Measurements from ENCODE around the gene SCG3. TPM values are rescaled to one million over a fixed set of nuclear protein-coding genes. Genes with fewer than 3 reads are reported as not detected.

SCG3 gene
- total RNA-seq, 2 experiments from 2014 or later, result not detected

GRCh38 chr15:51661072-51661471 is 20.2 kb upstream of the SCG3 start:
- Mint-ChIP-seq H3K9me3 (no peaks in the 10 kb centered on the region), H3K4me3 (no peak overlapping the region), H3K27me3 (no peaks in the 10 kb centered on the region), H3K4me1 (no peaks in the 10 kb centered on the region), H3K36me3 (ENCODE audit: low read depth) (no peaks in the 10 kb centered on the region), H3K27ac (no peak overlapping the region)
- POLR2A ChIA-PET, result no interaction called here
- no peak for DNase-seq
- CTCF ChIA-PET, result interaction anchor here (1.0 to 1.6 kb wide), 2 partner anchors 11 to 76 kb away, joined by 3 read pairs; no protein-coding TSS in a partner anchor

- no peak for DNase-seq
- Mint-ChIP-seq H3K27me3 (peaks cover 16% of the 10 kb centered on the region), H3K27ac (no peak overlapping the region), H3K4me3 (no peak overlapping the region), H3K9me3 (no peaks in the 10 kb centered on the region), H3K4me1 (no peaks in the 10 kb centered on the region), H3K36me3 (ENCODE audit: low read depth) (no peaks in the 10 kb centered on the region)
- ChIA-PET CTCF (no interaction called here), POLR2A (no interaction called here)
Observed at GRCh38 chr15:51667478-51667877, 13.8 kb upstream of the SCG3 start.

- POLR2A ChIA-PET, result no interaction called here
- no peaks in the 10 kb centered on the region for H3K9me3 Mint-ChIP-seq
- CTCF ChIA-PET, result no interaction called here
Observed at GRCh38 chr15:51668446-51668845, 12.9 kb upstream of the SCG3 start.

GRCh38 chr15:51669381-51669780 is 11.9 kb upstream of the SCG3 start:
- Mint-ChIP-seq H3K4me3 (no peak overlapping the region), H3K36me3 (ENCODE audit: low read depth) (no peaks in the 10 kb centered on the region), H3K9me3 (no peaks in the 10 kb centered on the region), H3K4me1 (no peaks in the 10 kb centered on the region), H3K27me3 (peaks cover 20% of the 10 kb centered on the region), H3K27ac (no peak overlapping the region)
- ChIA-PET CTCF (no interaction called here), POLR2A (no interaction called here)
- no peak for DNase-seq

More at GRCh38 chr15:51668446-51668845, 12.9 kb upstream of the SCG3 start:
- H3K27ac Mint-ChIP-seq, result no peak overlapping the region
- H3K4me3 Mint-ChIP-seq, result no peak overlapping the region
- no peaks in the 10 kb centered on the region for H3K36me3 Mint-ChIP-seq (ENCODE audit: low read depth)
- no peaks in the 10 kb centered on the region for H3K4me1 Mint-ChIP-seq
- no peak for DNase-seq
- peaks cover 18% of the 10 kb centered on the region for H3K27me3 Mint-ChIP-seq

GRCh38 chr15:51672155-51672687 is 9.1 kb upstream of the SCG3 start:
- Mint-ChIP-seq H3K27me3 (peaks cover 16% of the 10 kb centered on the region), H3K4me1 (no peaks in the 10 kb centered on the region), H3K36me3 (ENCODE audit: low read depth) (no peaks in the 10 kb centered on the region), H3K9me3 (no peaks in the 10 kb centered on the region), H3K4me3 (no peak overlapping the region), H3K27ac (no peak overlapping the region)
- DNase-seq, result no peak
- ChIA-PET CTCF (interaction anchor here (1.2 to 1.3 kb wide), 2 partner anchors 11 to 105 kb away, joined by 3 read pairs; no protein-coding TSS in a partner anchor), POLR2A (no interaction called here)

- ChIA-PET POLR2A (no interaction called here), CTCF (interaction anchor here (1.3 kb wide), 2 partner anchors 12 to 23 kb away, joined by 3 read pairs; no protein-coding TSS in a partner anchor)
- no peak for DNase-seq
- H3K9me3 Mint-ChIP-seq, result no peaks in the 10 kb centered on the region
- no peaks in the 10 kb centered on the region for H3K36me3 Mint-ChIP-seq (ENCODE audit: low read depth)
- no peak overlapping the region for H3K4me3 Mint-ChIP-seq
- H3K27ac Mint-ChIP-seq, result no peak overlapping the region
- H3K4me1 Mint-ChIP-seq, result no peaks in the 10 kb centered on the region
- H3K27me3 Mint-ChIP-seq, result peaks cover 12% of the 10 kb centered on the region
Observed at GRCh38 chr15:51672913-51673857, 8.1 kb upstream of the SCG3 start.

GRCh38 chr15:51675234-51675633 is 6.1 kb upstream of the SCG3 start:
- no peaks in the 10 kb centered on the region for H3K4me1 Mint-ChIP-seq
- no peaks in the 10 kb centered on the region for H3K36me3 Mint-ChIP-seq (ENCODE audit: low read depth)
- H3K27me3 Mint-ChIP-seq, result peaks cover 12% of the 10 kb centered on the region
- H3K4me3 Mint-ChIP-seq, result no peak overlapping the region
- DNase-seq, result no peak
- no peaks in the 10 kb centered on the region for H3K9me3 Mint-ChIP-seq
- POLR2A ChIA-PET, result no interaction called here
- H3K27ac Mint-ChIP-seq, result no peak overlapping the region
- CTCF ChIA-PET, result interaction anchor here (0.6 kb wide), 1 partner anchor 35 kb away, joined by 3 read pairs; no protein-coding TSS in a partner anchor

GRCh38 chr15:51677021-51677420 is 4.3 kb upstream of the SCG3 start:
- ChIA-PET CTCF (no interaction called here), POLR2A (no interaction called here)
- H3K27ac Mint-ChIP-seq, result no peak overlapping the region
- peaks cover 25% of the 10 kb centered on the region for H3K27me3 Mint-ChIP-seq
- H3K4me1 Mint-ChIP-seq, result peaks cover 2% of the 10 kb centered on the region
- no peak overlapping the region for H3K4me3 Mint-ChIP-seq
- no peaks in the 10 kb centered on the region for H3K36me3 Mint-ChIP-seq (ENCODE audit: low read depth)
- no peaks in the 10 kb centered on the region for H3K9me3 Mint-ChIP-seq
- no peak for DNase-seq

- Mint-ChIP-seq H3K36me3 (ENCODE audit: low read depth) (no peaks in the 10 kb centered on the region), H3K4me3 (no peak overlapping the region), H3K27me3 (peaks cover 23% of the 10 kb centered on the region), H3K4me1 (peaks cover 2% of the 10 kb centered on the region), H3K27ac (no peak overlapping the region), H3K9me3 (no peaks in the 10 kb centered on the region)
- ChIA-PET POLR2A (no interaction called here), CTCF (no interaction called here)
- no peak for DNase-seq
Observed at GRCh38 chr15:51677452-51677851, 3.9 kb upstream of the SCG3 start.

- peaks cover 2% of the 10 kb centered on the region for H3K4me1 Mint-ChIP-seq
- H3K27ac Mint-ChIP-seq, result no peak overlapping the region
- no peak overlapping the region for H3K4me3 Mint-ChIP-seq
- peaks cover 25% of the 10 kb centered on the region for H3K27me3 Mint-ChIP-seq
- no peaks in the 10 kb centered on the region for H3K9me3 Mint-ChIP-seq
- no peaks in the 10 kb centered on the region for H3K36me3 Mint-ChIP-seq (ENCODE audit: low read depth)
- no peak for DNase-seq
- ChIA-PET CTCF (no interaction called here), POLR2A (no interaction called here)
Observed at GRCh38 chr15:51678096-51678495, 3.2 kb upstream of the SCG3 start.

GRCh38 chr15:51680321-51680720 is 982 bp upstream of the SCG3 start:
- no peak overlapping the region for H3K4me3 Mint-ChIP-seq
- no peaks in the 10 kb centered on the region for H3K9me3 Mint-ChIP-seq
- peaks cover 2% of the 10 kb centered on the region for H3K4me1 Mint-ChIP-seq
- no peak overlapping the region for H3K27ac Mint-ChIP-seq
- H3K36me3 Mint-ChIP-seq (ENCODE audit: low read depth), result no peaks in the 10 kb centered on the region
- DNase-seq, result no peak
- peaks cover 40% of the 10 kb centered on the region for H3K27me3 Mint-ChIP-seq
- ChIA-PET CTCF (interaction anchor here (1.7 kb wide), 1 partner anchor 97 kb away, joined by 4 read pairs; no protein-coding TSS in a partner anchor), POLR2A (no interaction called here)

GRCh38 chr15:51687565-51687964 is 6.3 kb downstream of the SCG3 start:
- H3K9me3 Mint-ChIP-seq, result peaks cover 3% of the 10 kb centered on the region
- peaks cover 3% of the 10 kb centered on the region for H3K36me3 Mint-ChIP-seq (ENCODE audit: low read depth)
- H3K4me1 Mint-ChIP-seq, result peaks cover 18% of the 10 kb centered on the region
- H3K4me3 Mint-ChIP-seq, result no peak overlapping the region
- H3K27ac Mint-ChIP-seq, result no peak overlapping the region
- DNase-seq, result no peak
- ChIA-PET CTCF (no interaction called here), POLR2A (no interaction called here)
- peaks cover 65% of the 10 kb centered on the region for H3K27me3 Mint-ChIP-seq

- H3K36me3 Mint-ChIP-seq (ENCODE audit: low read depth), result peaks cover 3% of the 10 kb centered on the region
- peaks cover 70% of the 10 kb centered on the region for H3K27me3 Mint-ChIP-seq
- ChIA-PET CTCF (no interaction called here), POLR2A (no interaction called here)
- no peak overlapping the region for H3K27ac Mint-ChIP-seq
- peaks cover 6% of the 10 kb centered on the region for H3K9me3 Mint-ChIP-seq
- peaks cover 28% of the 10 kb centered on the region for H3K4me1 Mint-ChIP-seq
- no peak for DNase-seq
- no peak overlapping the region for H3K4me3 Mint-ChIP-seq
Observed at GRCh38 chr15:51688863-51689262, 7.6 kb downstream of the SCG3 start.
